Measurements from ENCODE around the gene MAGEB17. TPM values are rescaled to one million over a fixed set of nuclear protein-coding genes. Genes with fewer than 3 reads are reported as not detected.
A peak's percentile ranks its signal among the peaks of the same experiment; 100 is the strongest.

Gene MAGEB17
- total RNA-seq, 2 experiments from 2014 or later: not detected

GRCh38 chrX:16138108-16138427 lies 29.2 kb upstream of the MAGEB17 start:
- Mint-ChIP-seq H3K27me3 (peaks cover 10% of the 10 kb centered on the region), H3K4me1 (ENCODE audit: low read depth) (peaks cover 2% of the 10 kb centered on the region), H3K36me3 (ENCODE audit: low read depth) (no peaks in the 10 kb centered on the region), H3K4me3 (no peak overlapping the region), H3K9me3 (no peaks in the 10 kb centered on the region), H3K27ac (no peak overlapping the region)
- intact Hi-C loops (cut with micrococcal nuclease): no loop called here
- ATAC-seq (no peak), DNase-seq (no peak)
- POLR2A ChIA-PET: no interaction called here
- TF ChIP-seq CTCF (IDR thresholded peaks at IDR 0.05): no peak
- CTCF ChIA-PET: interaction anchor here (0.7 to 1.3 kb wide), 2 partner anchors 12 to 15 kb away, joined by 3 to 5 read pairs; partner anchors contain the start of gene GRPR

- DNase-seq (peak; percentile 28), ATAC-seq (peak; percentile 45)
- H3K27ac Mint-ChIP-seq: no peak overlapping the region
- H3K4me1 Mint-ChIP-seq (ENCODE audit: low read depth): peaks cover 2% of the 10 kb centered on the region
- POLR2A ChIA-PET: no interaction called here
- intact Hi-C loops (cut with micrococcal nuclease): no loop called here
- no peak for TF ChIP-seq CTCF (IDR thresholded peaks at IDR 0.05)
- H3K9me3 Mint-ChIP-seq: no peaks in the 10 kb centered on the region
- peaks cover 19% of the 10 kb centered on the region for H3K27me3 Mint-ChIP-seq
- CTCF ChIA-PET: interaction anchor here (1.4 kb wide), 1 partner anchor 531 kb away, joined by 4 read pairs; no protein-coding TSS in a partner anchor
- H3K4me3 Mint-ChIP-seq: no peak overlapping the region
- H3K36me3 Mint-ChIP-seq (ENCODE audit: low read depth): no peaks in the 10 kb centered on the region
These were observed 26.8 kb upstream of the MAGEB17 start for GRCh38 chrX:16140448-16140847.

GRCh38 chrX:16140983-16141382 lies 26.3 kb upstream of the MAGEB17 start:
- H3K27me3 Mint-ChIP-seq: peaks cover 19% of the 10 kb centered on the region
- H3K4me1 Mint-ChIP-seq (ENCODE audit: low read depth): peaks cover 2% of the 10 kb centered on the region
- ChIA-PET CTCF (no interaction called here), POLR2A (no interaction called here)
- H3K36me3 Mint-ChIP-seq (ENCODE audit: low read depth): no peaks in the 10 kb centered on the region
- no peak overlapping the region for H3K27ac Mint-ChIP-seq
- intact Hi-C loops (cut with micrococcal nuclease): no loop called here
- no peak for ATAC-seq
- no peak for TF ChIP-seq CTCF (IDR thresholded peaks at IDR 0.05)
- no peaks in the 10 kb centered on the region for H3K9me3 Mint-ChIP-seq
- no peak for DNase-seq
- H3K4me3 Mint-ChIP-seq: no peak overlapping the region

GRCh38 chrX:16141422-16142245 lies 25.6 kb upstream of the MAGEB17 start:
- intact Hi-C loops (cut with micrococcal nuclease): no loop called here
- ChIA-PET CTCF (no interaction called here), POLR2A (no interaction called here)
- no peak for DNase-seq
- peaks cover 17% of the 10 kb centered on the region for H3K27me3 Mint-ChIP-seq
- peaks cover 2% of the 10 kb centered on the region for H3K4me1 Mint-ChIP-seq (ENCODE audit: low read depth)
- no peaks in the 10 kb centered on the region for H3K36me3 Mint-ChIP-seq (ENCODE audit: low read depth)
- H3K27ac Mint-ChIP-seq: no peak overlapping the region
- no peaks in the 10 kb centered on the region for H3K9me3 Mint-ChIP-seq
- ATAC-seq: no peak
- TF ChIP-seq CTCF (IDR thresholded peaks at IDR 0.05): no peak
- H3K4me3 Mint-ChIP-seq: no peak overlapping the region

- no peaks in the 10 kb centered on the region for H3K36me3 Mint-ChIP-seq (ENCODE audit: low read depth)
- DNase-seq: no peak
- POLR2A ChIA-PET: no interaction called here
- H3K9me3 Mint-ChIP-seq: no peaks in the 10 kb centered on the region
- CTCF ChIA-PET: no interaction called here
- H3K4me1 Mint-ChIP-seq (ENCODE audit: low read depth): peaks cover 2% of the 10 kb centered on the region
- no peak overlapping the region for H3K4me3 Mint-ChIP-seq
- no peak overlapping the region for H3K27ac Mint-ChIP-seq
- H3K27me3 Mint-ChIP-seq: peaks cover 17% of the 10 kb centered on the region
- intact Hi-C loops (cut with micrococcal nuclease): no loop called here
- no peak for ATAC-seq
- TF ChIP-seq CTCF (IDR thresholded peaks at IDR 0.05): no peak
These were observed 25.1 kb upstream of the MAGEB17 start for GRCh38 chrX:16142246-16142558.

Data from activated CD8-positive, alpha-beta T cell treated with anti-CD3 and anti-CD28 coated beads for 36 hours (primary cell).